ENCODE data around the gene SPECC1L. TPM values are rescaled to one million over a fixed set of nuclear protein-coding genes. Genes with fewer than 3 reads are reported as not detected.

SPECC1L gene
- total and polyA plus RNA-seq, 2 of the 8 experiments (the other 6 are each of a cell fraction or from before 2014, with no cell fraction given): 15.7 to 61.6 TPM

DNA sequence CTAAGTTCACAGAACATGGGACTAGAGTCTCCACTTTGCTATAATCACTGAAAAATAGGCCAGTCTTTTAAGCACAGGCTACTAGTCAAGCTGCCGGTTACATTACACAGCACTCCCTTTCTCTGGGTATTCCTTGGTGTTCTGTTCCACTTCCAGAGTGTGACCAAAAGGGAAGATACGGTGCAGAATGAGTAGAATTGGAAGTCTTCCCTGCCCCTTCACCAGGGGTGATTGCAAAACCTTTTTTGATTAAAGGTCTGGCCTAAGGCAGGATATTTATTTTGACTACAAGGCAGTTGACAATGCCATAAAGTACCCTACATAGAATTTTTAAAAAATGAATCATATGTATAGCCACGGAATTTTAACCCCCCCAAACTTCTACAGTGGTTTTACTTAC, 97.2 kb downstream of the SPECC1L start:
- Histone ChIP-seq H2BK20ac (ENCODE audit: low read length) (no peak overlapping the region), H2BK120ac (replicated peaks; ENCODE audit: low read depth, low read length) (no peak overlapping the region), H3K18ac (ENCODE audit: extremely low read depth, low read length) (no peak overlapping the region), H3K14ac (ENCODE audit: insufficient read length) (no peak overlapping the region), H3K4me1 (replicated peaks in 1 of 4; ENCODE audit: control insufficient read depth in 3 of 4, insufficient read depth in 4 of 4, low read length in 3 of 4) (no peaks in the 10 kb centered on the region), H4K5ac (ENCODE audit: insufficient read length, low read depth, low read length) (no peak overlapping the region), H3K4me3 (ENCODE audit: extremely low read depth in 1 of 4, insufficient read depth in 2 of 4, low read depth in 3 of 4, low read length in 4 of 4) (no peak overlapping the region), H3K9me3 (ENCODE audit: insufficient read depth in 2 of 2, low read depth in 1 of 2, low read length in 1 of 2) (no peaks in the 10 kb centered on the region), H4K20me1 (replicated peaks in 1 of 2; ENCODE audit: control insufficient read depth in 1 of 2, insufficient read depth in 2 of 2, low read length in 2 of 2) (no peaks in the 10 kb centered on the region), H2AK5ac (ENCODE audit: low read depth, low read length) (no peak overlapping the region), H3K56ac (replicated peaks; ENCODE audit: insufficient read length, low read depth, low read length) (no peak overlapping the region), H3K27me3 (replicated peaks in 1 of 4; ENCODE audit: control insufficient read depth in 3 of 4, extremely low read depth in 1 of 4, insufficient read depth in 3 of 4, low read length in 3 of 4) (no peaks in the 10 kb centered on the region), H3K79me2 (ENCODE audit: control insufficient read depth in 1 of 2, insufficient read depth in 2 of 2, low read length in 2 of 2) (no peaks in the 10 kb centered on the region), H4K91ac (replicated peaks; ENCODE audit: insufficient read length, low read length) (no peak overlapping the region), H3K4ac (replicated peaks; ENCODE audit: insufficient read length, low read depth, low read length) (no peak overlapping the region), H3K4me2 (ENCODE audit: insufficient read depth in 1 of 2, low read depth in 2 of 2, low read length in 2 of 2) (no peak overlapping the region), H3K23me2 (ENCODE audit: low read depth, low read length) (no peaks in the 10 kb centered on the region), H2BK12ac (ENCODE audit: low read depth, low read length) (no peak overlapping the region), H2AFZ (ENCODE audit: low read length) (no peak overlapping the region), H3K9ac (replicated peaks in 1 of 4; ENCODE audit: extremely low read depth in 1 of 4, low read depth in 3 of 4, low read length in 3 of 4) (no peak overlapping the region), H2BK15ac (ENCODE audit: low read length) (no peak overlapping the region), H3K36me3 (ENCODE audit: control insufficient read depth in 2 of 4, insufficient read depth in 4 of 4, low read length in 3 of 4) (peaks cover 0 to 58% (median 32%) of the 10 kb centered on the region in 4 experiments; a peak in 6 of 8 replicates), H2BK5ac (ENCODE audit: low read depth, low read length) (no peak overlapping the region), H4K8ac (ENCODE audit: extremely low read depth, insufficient read depth, low read length) (no peak overlapping the region), H3K23ac (ENCODE audit: insufficient read length) (no peak overlapping the region), H3K79me1 (ENCODE audit: low read depth, low read length) (no peaks in the 10 kb centered on the region), H3K27ac (ENCODE audit: low read depth, low read length) (no peak overlapping the region)
- POLR2A ChIA-PET (ENCODE audit: partially characterized antibody): no interaction called here
- CTCF ChIA-PET (ENCODE audit: partially characterized antibody): no interaction called here
- no peak for TF ChIP-seq CTBP2 (IDR thresholded peaks at IDR 0.05; ENCODE audit: borderline replicate concordance, insufficient read depth, insufficient read length, low read length)
- TF ChIP-seq FOSL1 (IDR thresholded peaks at IDR 0.05; ENCODE audit: insufficient read depth, low read depth, low read length): no peak
- no peak for TF ChIP-seq PHF8 (conservative IDR thresholded peaks at IDR 0.05; ENCODE audit: low read depth, low read length)
- TF ChIP-seq CHD1 (IDR thresholded peaks at IDR 0.05; ENCODE audit: low read depth, low read length): no peak
- TF ChIP-seq KDM1A (IDR thresholded peaks at IDR 0.05; ENCODE audit: borderline replicate concordance, low read length): no peak
- DNase-seq (ENCODE audit: low read depth in 1 of 2, low spot score in 2 of 2) (no peak), FAIRE-seq (no peak)
- 86% methylated on average over 3 of the region's 3 CpGs; no CpG with 5 or more reads in 1 of the 2 experiments for WGBS, 2 experiments (ENCODE audit: extremely low coverage in 1 of 2, insufficient coverage in 1 of 2, insufficient read length in 1 of 2, insufficient replicate concordance in 2 of 2, low coverage in 1 of 2, low lambda C conversion rate in 2 of 2, missing lambda C conversion rate in 1 of 2)
